ENCODE measurements around the gene OR5AP2.
"Not testable (repeated sequence)": the region's sequence is repeated elsewhere in the genome, so short reads cannot be mapped to it uniquely, and the experiment has no call there.

OR5AP2 gene

DNA sequence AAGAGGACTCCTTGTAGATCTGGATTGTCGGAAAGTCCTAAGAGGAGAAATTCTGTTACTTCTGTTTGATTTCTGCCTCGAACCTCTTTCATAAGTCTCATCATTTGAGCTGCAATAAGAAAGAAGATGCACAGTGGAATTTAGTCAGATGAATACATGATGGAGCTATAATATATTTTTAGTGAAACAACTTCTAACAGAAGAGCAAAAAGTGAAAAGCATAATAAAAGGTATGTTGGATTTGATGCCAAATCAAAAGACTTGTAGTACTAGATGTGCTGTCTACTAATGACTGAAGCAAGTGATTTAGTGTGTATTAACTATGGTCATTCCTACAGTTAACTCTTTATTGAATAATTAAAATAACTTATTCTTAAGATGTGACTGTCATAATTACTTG, at the start of gene OR5AP2:
OR5AP2 (minus strand) TSS at position 101 of the 400 bp plus-strand sequence; CDS start at position 101, 0 bp downstream.
- H3K4me3 ChIP-seq (ENCODE audit: low read depth, low read length), result no peak within 1 kb of the TSS

DNA sequence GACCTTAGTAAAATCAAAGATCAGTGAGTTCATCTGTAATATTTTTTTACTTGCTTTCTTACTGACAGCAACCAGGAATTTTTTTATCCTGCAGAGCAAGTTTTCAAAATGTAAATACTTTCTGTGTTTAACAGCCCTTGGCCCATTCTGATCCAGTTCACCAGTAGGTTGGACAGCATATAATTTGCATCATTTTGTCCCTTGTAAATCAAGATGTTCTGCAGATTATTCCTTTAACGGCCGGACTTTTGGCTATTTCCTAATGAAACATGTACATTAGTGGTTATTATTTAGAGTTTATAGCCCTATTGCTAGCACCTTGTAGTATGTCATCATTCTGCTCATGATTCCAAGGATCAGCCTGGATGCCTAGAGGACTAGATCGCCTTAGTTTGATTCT, 48.9 kb upstream of the OR5AP2 start:
- H3K4me3 ChIP-seq (ENCODE audit: low read depth, low read length), result not testable (repeated sequence)

DNA sequence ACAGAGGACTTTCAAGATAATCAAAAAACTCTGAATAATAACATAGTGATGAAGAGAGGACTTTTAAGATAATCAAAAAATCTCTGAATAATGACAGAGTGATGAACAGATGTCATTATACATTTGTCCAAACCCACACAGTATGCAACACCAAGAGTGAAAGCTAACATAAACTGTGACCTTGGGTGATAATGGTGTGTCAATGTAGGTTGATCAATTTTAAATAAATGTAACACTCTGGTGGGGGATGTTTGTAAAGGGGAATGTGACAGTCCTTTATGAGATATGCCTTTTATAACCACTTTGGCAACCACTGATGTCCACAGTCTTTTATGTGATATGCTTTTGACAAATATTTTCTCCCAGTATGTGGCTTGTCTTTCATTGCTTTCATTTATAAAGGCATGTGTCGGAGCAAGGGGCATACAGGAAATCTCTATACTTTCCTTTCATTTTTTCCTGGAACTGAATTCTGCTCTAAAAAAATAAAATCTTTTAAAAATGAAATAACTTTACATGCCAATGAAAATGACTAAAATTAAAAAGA, 46.4 kb upstream of the OR5AP2 start:
- no peak overlapping the region for H3K4me3 ChIP-seq (ENCODE audit: low read depth, low read length)

GRCh38 chr11:56670984-56671383, 28.7 kb upstream of the OR5AP2 start:
- H3K4me3 ChIP-seq (ENCODE audit: low read depth, low read length), result no peak overlapping the region

DNA sequence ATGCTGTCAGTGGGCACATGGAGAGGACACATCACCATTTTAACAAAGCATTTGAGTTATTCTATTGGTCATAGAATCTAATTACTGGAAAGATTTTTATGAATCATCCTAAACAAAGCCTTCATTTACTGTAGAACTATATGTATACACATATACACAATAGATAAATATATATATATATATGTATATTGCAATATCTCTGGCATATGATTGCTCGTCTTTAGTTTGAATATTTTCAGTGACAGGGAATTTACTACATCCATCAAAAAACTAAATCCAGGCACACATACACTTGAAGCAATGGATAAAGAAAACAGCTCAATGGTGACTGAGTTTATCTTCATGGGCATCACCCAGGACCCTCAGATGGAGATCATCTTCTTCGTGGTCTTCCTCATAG, 21.1 kb upstream of the OR5AP2 start, which contains the start of gene OR5AR1:
OR5AR1 (plus strand) TSS at position 301 of the 400 bp plus-strand sequence; CDS start at position 301, 0 bp downstream.
- H3K4me3 ChIP-seq (ENCODE audit: low read depth, low read length), result no peak within 1 kb of the TSS

- no peak overlapping the region for H3K4me3 ChIP-seq (ENCODE audit: low read depth, low read length)
Observed at GRCh38 chr11:56659755-56660154, 17.5 kb upstream of the OR5AP2 start.

DNA sequence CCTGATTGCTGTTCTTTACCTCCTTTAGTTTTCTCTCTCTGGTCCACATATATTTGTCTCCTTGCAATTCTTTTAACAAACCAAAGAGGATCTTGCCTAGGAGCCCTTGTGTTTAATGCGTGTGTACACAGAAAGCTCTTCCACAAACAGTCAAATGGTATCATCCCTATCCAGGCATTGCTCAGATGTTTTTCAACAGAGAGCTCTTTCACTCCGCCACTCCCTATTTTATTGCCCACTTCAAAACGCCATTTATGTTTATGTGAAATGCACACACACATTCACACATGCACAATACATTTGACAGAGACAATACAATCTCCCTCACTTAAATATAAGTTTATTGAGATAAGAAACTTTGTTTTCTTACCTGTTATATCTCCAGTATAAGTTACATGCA, 4.7 kb downstream of the OR5AP2 start:
- no peak overlapping the region for H3K4me3 ChIP-seq (ENCODE audit: low read depth, low read length)

GRCh38 chr11:56636861-56637260, 5.4 kb downstream of the OR5AP2 start:
- no peak overlapping the region for H3K4me3 ChIP-seq (ENCODE audit: low read depth, low read length)

GRCh38 chr11:56632329-56632728, 9.9 kb downstream of the OR5AP2 start:
- no peak overlapping the region for H3K4me3 ChIP-seq (ENCODE audit: low read depth, low read length)

- no peak overlapping the region for H3K4me3 ChIP-seq (ENCODE audit: low read depth, low read length)
Observed at GRCh38 chr11:56625946-56626345, 16.3 kb downstream of the OR5AP2 start.

DNA sequence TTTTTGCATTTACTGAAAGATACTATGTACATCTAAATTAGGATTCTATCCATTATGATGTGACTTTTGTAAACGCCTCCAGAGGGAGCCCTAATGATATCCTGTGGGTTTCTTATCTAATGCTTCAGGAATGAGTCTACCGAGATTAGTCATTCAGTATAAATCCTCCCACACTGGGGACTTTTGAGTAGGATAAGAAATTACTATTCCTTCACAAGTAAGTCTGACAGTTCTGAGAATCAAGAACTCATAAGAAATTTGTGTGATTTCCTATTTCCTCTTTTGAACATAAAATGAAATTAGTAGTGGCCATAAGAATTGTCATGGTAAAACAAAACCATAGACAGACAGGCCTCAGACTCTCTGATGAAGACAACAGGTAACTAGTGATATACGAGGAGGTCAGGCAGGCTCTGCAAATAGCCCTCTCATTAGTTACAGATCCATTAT, 17.6 kb downstream of the OR5AP2 start:
- no peak overlapping the region for H3K4me3 ChIP-seq (ENCODE audit: low read depth, low read length)

DNA sequence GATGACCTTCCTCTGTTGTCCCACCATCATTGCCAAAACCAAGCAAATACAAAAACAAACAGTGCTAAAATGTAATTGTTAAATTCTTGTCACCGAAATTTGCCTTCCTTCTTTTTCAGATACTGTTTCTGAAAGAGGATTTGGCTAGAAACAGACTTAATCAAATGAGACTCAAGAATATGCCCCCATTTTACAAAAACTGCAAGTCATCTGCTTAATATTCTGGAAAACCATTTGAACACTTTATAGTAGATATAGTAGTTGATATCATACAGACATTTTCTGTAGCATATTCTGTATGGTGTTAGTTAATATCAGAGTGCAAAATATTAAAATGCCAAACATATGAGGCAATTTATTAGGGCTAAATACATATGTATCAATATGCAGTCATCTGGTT, 31.1 kb downstream of the OR5AP2 start:
- H3K4me3 ChIP-seq (ENCODE audit: low read depth, low read length), result no peak overlapping the region

DNA sequence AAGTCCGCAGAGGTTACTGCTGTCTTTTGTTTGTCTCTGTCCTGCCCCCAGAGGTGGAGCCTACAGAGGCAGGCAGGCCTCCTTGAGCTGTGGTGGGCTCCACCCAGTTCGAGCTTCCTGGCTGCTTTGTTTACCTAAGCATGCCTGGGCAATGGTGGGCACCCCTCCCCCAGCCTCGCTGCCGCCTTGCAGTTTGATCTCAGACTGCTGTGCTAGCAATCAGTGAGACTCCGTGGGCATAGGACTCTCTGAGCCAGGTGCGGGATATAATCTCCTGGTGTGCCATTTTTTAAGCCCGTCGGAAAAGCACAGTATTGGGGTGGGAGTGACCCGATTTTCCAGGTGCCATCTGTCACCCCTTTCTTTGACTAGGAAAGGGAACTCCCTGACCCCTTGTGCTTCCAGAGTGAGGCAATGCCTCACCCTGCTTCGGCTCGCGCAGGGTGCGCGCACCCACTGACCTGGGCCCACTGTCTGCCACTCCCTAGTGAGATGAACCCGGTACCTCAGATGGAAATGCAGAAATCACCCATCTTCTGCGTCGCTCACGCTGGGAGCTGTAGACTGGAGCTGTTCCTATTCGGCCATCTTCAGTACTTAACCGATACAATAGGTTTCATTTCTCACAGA, 50.0 kb downstream of the OR5AP2 start:
- H3K4me3 ChIP-seq (ENCODE audit: low read depth, low read length), result not testable (repeated sequence)

All from iPS-11a (cell line).